GM21515 (cell line): ENCODE data around the gene MACROH2A2.
"Not testable (repeated sequence)": the region's sequence is repeated elsewhere in the genome, so short reads cannot be mapped to it uniquely, and the experiment has no call there.

Experiments
- ATAC-seq: cut with Tn5 transposase; IDR thresholded peaks from one replicate; pipeline ENCODE4 v1.9.1; 2021; ENCODE audit not compliant: unreplicated experiment

Gene MACROH2A2

DNA sequence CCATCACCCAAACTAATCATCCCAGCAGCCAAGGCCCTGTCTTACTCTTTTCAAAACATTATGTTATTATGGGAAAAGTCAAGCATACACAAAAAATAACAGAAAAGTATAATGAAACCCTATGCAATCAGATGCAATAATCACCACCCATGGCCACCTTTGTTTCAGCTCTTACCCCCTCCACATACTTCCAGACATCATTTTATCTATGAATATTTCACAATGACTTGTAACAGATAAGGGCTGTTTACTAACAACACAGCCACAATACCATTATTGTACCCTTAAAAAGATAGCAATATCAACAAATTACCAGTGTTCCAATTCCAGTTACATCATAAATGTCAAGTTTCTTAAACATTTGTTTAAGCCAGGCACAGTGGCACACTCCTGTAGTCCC lies 44.8 kb downstream of the MACROH2A2 start:
- no peak for ATAC-seq

DNA sequence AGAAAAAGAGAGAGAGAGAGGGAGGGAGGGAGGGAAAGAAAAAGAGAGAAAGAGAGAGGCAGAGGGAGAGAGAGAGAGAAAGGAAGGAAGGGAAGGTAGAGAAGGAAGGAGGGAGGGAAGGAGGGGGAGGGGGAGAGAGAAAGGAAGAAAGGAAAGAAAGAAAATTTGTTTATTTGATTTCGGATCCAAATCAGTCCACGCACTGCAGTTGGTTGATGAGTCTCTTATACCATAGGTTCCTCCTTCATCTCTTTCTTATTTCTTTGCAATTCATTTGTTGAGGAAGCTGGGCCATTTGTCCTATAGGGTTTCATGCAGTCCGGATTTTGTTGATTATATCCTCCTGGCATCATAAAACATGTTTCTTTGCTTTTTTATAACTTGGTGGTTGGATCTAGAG lies 45.6 kb downstream of the MACROH2A2 start:
- ATAC-seq, result no peak

DNA sequence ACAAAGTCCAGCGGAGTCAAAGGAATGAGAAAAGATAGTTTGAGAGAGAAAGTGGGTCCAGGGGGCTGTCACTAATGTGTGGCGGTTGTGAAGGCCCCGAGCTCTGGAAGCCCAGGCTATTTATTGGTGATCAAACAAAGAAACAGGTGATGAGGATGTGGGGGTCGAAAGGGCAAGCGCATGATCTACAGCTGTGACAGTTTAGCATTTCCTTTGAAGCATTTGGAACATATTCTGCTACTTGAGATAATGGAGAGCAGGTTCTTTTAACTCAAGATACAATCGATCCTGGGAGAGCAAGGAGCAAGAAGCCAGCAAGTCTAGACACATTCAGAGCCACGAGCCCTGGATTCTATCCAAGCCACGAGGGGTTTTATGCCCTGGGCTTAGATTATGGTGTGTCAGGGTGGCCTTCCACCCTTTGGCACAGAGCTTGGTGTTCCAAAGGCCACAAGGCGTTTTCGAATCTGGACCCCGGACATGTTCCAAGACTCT lies 48.5 kb downstream of the MACROH2A2 start:
- ATAC-seq, result not testable (repeated sequence)

DNA sequence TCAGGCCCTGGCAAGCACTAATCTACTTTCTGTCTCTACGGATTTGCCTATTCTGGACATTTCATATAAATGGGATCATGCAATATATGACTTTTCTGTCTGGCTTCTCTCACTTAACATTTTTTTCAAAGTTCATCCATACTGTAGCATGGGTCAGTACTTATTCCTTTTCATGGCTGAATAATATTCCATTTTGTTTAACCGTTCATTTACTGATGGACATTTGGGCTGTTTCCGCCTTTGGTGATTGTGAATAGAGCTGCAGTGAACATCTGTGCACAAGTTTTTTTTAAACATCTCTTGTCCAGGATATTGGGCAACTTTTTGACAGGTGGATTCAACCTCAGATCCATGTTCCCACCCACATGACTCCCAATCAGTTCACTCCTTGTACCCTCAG lies 49.0 kb downstream of the MACROH2A2 start:
- no peak for ATAC-seq

DNA sequence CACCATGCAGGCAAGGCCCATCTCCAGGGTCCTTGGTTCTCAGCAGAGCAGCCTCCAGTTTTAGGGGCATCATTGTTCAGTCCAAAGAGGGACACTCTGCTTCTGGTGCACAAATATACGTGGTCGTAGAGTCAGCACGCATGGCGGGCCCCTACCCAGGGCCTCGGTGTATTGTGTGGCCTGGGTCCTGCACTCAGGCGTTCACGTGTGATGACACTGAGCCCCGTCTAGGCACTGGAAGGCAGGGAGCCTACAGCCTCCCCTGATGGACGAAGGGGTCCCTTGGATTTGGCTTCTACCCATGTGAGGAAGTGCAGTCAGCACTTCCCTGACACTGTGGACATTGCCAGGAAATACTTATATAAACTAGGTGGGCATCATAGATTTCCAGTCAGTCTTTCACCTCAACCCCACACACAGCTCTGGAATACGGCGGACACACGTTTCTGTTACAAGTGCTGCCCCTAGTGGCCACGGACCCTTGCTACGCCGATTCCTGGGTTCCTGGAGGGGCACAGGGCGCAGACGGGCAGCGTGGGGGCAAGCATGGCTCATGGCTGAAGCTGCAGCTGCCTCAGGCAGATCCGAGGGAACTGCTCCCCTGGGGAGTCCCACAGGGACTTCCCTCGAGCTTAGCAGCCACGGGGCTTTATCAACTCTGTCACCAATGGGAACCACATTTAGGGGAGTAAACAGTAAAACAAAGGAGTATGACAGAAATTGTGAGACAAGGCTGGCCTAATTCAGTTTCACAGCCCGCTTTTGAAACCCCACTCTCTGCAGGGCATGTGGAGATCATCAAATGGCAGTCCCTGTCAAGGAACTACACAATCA lies 54.5 kb downstream of the MACROH2A2 start:
- no peak for ATAC-seq

DNA sequence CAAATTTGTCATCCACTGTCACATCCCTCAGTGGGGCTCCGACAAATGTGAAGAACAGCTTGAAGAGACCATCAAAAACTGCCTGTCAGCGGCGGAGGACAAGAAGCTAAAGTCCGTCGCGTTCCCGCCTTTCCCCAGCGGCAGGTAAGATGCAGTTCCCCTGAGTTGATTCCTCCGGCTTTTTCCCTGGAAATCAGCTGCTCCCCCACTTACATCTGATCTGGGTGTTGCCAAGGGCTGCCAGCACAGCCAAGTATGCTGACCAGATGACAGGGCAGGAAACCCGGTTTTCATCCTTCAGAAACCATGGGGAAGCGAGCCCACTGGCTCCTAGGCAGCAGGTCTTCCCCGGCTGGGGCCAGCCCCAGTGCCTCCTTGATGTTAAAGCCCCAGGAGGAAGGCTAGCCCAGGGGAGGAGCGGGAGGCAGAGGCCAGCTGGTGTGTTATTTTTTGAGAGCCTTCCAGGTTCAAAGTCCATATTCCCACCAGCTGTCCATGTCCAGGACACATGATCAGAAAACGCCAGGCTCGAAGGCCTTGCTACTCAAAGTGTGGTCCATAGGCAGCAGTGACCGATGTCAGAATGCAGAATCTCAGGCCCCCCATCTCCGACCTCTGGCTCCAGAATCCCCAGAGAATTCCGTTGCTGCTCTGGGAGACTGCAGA lies 56.6 kb downstream of the MACROH2A2 start:
- no peak for ATAC-seq

DNA sequence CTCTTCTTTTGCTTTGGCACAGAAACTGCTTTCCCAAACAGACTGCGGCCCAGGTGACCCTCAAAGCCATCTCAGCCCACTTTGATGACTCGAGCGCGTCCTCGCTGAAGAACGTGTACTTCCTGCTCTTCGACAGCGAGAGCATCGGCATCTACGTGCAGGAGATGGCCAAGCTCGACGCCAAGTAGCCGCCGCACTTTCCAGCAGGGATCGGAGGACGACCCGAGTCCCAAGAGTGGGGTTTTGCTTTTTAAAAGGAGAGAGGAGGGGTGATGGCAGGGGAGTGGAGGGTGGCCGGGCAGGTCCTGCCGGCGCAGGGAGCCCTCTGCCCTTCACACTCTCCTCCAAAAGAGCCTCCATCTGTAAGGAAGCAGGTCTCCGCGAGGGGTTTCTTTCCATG lies 58.9 kb downstream of the MACROH2A2 start:
- ATAC-seq, result no peak

DNA sequence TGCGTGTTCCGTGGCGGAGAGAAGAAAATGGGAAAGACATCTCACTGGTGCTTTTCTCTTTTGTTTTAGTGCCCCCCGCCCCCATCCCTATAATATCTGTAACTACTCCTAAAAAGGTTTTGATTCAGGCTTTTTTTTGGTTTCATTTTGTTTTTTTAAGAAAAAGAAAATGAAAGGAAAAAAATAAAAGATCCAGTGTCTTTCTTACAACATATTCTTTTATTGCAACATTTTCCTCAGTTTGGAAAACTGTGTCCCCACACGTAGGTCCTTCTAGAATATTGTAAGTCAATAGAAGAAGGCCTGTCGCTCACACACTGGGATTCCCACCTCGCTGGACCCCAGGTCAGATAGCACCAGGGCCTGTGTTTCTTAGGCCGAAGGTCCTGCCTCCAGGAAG lies 59.4 kb downstream of the MACROH2A2 start:
- no peak for ATAC-seq

DNA sequence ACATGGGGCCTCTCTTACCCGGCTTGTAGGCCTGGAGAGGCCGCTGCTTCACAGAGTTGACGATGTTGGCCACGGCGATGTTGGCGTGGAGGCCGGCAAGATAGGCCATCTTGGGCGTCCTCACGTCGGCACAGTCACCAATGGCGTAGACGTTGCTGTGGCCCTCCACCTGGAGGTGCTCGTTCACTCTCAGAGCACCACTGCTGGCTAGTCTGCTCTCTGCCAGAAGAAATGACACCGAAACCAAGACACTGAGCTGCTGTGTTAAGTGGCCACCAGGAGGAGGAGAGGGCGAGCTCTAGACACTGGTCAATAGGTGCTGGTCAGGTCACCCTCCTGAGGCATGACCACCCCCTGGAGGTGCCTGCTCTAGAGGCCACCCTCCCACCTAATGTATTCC lies 62.3 kb downstream of the MACROH2A2 start:
- ATAC-seq, result no peak

DNA sequence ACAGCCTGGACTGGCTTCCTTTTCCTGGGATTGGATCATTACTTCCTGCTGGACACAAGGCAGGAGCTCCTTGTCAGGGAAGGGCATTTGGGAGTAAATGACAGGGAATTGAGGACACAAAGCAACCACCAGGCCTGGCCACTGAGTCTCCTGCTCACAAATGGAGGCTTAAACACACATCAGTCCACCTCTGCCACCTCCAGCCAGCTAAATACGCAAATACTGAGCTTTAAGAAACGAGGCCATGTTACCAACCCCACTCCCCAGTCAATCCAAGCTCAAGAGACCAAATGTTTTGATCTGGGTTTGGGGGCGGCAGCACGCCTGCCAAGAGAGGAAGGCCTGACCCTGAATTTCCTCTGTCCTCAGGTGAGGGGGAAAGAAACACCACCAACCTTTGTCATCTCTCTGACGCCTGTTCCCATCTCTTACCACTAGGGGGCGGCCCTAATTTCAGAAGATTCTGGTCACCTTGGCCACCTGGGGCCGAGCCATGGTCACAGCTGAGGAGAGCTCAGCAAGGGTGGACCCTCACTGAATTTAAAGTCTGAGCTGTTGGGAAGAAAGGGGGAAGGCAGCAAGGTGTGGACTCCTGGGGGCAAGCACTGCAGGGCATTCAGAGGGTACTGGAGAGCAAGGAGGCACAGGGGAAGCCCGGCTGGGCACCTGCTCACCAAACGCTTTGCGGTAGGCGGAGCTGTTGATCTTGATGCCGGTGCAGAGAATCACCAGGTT lies 63.5 kb downstream of the MACROH2A2 start:
- no peak for ATAC-seq

DNA sequence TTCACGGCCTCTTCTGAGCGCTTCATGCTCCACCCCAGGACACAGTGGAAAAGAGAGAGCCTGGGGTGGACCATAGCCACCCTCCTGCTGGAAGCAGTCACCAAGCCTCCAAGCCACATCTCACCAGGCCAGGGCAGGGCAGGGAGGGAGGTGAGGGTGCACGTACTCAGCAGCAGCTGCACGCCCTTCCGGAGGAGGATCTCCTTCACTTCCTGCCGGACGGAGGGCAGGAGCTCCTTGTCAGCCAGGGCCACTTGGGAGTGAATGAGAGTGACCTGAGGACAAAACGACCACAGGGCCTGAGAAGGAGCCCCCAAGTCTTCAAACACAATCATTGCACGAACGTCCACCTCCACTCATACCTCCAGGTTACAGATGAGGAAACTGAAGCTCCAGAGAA lies 65.0 kb downstream of the MACROH2A2 start:
- ATAC-seq, result no peak

DNA sequence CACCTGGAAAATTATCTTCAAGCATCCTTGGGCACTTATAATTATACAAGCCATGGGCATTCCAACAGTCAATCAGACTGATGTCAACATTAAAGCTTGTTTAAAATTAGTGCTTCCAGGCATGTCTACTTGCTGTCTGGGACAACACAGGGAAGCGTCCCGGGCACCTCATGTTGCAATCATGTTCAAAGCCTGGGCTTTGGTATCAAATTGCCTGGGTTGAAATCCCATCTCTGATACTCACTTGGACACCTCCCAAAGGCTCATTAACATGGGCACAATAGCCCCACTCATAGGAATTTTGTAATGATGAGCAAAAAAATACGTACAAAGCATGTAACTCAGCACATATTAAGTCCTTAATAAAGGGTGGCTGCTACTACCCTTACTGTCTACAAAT lies 65.5 kb downstream of the MACROH2A2 start:
- ATAC-seq, result no peak

DNA sequence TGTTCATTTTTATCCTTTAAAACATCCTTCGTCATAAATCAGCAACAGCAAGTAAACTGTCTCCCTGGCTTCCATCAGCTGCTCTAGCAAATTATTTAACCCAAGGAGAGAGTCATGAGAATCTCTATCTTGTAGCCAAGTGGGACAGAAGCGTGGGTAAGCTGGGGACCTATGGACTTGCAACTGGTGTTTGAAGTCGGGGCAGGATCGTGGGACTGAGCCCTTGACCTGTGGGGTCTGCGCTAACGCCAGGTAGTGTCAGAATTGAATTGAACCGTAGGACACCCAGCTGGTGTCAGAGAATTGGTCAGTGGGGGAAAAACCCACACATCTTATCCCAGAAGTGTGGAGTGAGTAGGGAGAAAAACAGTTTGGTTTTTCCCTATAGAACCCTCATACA lies 66.6 kb downstream of the MACROH2A2 start:
- no peak for ATAC-seq

DNA sequence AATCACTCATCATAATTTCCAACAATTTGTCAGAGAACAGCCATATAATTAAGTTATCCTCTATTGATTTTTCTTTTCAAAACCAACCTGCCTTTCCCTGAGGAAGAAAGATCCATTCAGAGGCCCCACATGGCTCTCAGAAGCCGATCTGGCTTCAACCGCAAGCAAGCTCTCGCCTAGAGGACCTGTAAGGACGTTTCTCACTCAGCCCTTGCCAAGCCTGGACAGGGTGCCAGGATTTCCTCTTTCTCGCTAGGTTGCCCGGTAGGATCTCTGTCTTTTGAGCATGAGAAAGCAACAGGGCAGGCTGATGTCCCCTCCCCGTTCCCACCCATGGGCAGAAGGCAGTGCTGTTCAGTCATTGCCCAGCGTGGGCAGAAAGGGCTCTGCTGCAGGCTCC lies 67.0 kb downstream of the MACROH2A2 start:
- no peak for ATAC-seq

DNA sequence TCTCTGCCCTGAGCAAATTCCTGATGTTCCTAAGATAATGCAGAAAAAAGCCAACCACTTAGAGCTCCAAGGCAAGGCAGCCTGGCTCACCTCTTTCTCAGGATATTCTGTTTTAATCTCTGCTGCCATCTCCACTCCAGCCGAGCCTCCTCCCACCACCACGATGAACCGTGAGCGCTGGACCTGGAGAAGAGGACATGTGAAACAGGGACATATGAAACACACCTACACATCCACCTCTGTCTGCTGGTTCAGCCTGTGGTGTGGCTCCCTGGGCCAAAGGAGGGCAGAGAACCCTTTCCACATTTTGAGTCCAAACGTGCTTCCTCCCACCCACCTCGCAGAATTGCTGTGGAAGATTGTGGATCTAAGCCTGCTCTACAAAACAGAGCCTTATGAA lies 67.8 kb downstream of the MACROH2A2 start:
- no peak for ATAC-seq

DNA sequence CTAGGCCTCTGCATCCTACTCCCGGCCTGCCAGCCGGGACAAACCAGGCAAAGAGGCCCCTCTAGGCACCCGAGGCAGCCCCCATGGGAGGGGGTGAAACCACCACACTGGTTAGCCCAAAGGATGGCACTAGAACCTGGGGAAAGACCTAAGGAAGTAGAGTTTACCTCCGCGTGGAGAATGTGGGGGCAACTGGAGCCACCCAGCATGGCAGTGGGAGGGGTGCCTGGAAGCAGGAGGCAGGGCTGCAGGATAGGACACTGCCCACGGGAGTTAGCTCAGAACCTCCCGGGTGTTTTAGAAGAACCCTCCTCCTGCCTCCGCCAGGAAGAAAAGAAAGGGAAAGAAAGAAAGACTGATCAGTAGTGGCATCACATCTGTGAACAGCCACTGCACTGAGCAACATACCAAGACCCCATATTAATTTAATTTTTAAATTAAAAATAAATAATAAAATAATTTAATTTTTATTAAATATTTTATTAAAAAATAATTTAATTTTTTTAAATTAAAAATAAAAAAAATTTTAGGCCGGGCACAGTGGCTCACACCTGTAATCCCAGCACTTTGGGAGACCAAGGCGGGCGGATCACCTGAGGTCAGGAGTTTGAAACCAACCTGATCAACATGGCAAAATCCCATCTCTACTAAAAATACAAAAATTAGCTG lies 68.8 kb downstream of the MACROH2A2 start:
- ATAC-seq, result no peak

DNA sequence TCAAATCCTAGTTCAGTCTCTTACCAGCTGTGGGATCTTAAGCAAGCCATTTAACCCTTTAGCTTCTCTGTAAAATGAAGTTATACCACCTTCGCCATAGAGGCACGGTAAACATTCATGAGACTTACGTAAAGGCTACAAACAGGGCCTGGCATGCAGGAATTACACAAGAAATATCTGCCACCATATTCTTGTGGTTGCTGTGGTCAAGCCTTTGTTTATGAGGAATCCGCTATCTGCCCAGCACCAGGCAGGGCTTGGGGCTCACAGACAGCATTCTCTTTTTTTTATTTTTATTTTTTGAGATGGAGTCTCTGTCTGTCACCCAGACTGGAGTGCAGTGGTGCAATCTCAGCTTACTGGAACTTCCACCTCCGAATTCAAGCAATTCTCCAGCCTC lies 70.1 kb downstream of the MACROH2A2 start:
- ATAC-seq, result no peak

DNA sequence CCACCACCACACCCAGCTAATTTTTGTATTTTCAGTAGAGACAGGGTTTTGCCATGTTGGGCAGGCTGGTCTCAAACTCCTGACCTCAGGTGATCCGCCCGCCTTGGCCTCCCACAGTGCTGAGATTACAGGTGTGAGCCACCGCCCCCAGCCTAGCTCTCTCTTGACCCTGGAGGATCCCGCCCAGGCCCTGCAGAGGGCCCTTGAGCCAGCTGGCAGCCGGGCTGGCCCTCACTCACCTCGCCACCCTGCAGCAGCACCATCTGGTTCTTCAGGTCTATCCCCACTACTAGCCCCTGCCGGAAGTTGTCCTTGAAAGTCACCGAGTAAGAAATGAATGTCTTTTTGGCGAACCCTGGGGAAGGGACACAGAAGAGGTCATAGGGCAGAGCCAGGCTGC lies 70.5 kb downstream of the MACROH2A2 start:
- not testable (repeated sequence) for ATAC-seq

DNA sequence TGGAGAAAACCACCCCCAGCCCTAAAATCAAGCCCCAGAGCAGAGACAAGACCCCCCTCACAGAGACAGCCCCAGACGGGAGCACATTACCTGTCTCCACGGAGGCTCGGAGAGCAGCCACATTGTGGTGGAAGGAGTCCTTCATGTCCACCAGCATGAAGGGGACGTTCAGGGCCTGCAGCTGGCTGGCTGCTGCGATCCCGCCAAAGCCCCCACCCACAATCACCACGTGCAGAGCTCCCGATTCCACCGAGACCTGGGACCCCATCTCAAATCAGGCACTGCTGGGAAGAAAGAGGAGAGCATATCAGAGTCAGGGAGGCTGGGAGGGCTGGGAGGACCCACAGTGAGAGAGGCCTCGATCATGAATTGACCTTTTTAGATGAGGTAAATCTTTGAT lies 71.2 kb downstream of the MACROH2A2 start:
- ATAC-seq, result no peak

DNA sequence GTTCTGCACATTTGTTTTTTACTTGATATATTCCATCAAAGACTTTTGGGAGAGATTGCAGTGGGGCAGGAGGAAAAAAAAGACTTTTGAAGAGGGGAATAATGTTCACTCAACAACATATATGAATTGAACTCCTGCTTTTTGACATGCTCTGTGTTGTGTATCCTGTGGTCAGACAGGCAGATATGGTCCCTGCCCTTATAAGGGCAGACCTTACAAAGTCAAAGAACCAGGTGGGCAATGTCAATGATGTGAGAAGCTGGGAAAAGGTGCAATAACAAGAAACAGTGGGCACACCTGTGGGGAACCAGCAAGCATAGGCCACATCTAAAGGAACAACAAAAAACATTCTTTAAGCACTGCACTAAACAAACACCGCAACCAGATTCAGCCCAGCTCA lies 71.8 kb downstream of the MACROH2A2 start:
- ATAC-seq, result no peak

DNA sequence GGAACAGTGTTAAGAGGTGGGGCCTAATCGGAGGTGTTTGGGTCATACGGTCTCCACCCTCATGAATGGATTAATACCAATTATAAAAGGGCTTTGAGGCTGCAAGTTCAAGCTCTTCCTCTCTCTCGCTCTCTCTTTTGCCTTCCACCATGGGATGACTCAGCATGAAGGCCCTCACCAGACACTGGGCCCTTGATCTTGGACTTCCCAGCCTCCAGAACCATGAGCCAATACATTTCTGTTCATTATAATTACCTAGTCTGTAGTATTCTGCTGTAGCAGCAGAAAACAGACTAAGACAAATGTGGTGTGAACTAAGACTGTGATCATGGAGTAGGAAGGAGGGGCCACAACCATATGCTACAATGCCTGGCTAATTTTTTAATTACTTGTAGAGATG lies 72.3 kb downstream of the MACROH2A2 start:
- ATAC-seq, result no peak
